ENCODE data around the gene TMPRSS2.

DNA sequence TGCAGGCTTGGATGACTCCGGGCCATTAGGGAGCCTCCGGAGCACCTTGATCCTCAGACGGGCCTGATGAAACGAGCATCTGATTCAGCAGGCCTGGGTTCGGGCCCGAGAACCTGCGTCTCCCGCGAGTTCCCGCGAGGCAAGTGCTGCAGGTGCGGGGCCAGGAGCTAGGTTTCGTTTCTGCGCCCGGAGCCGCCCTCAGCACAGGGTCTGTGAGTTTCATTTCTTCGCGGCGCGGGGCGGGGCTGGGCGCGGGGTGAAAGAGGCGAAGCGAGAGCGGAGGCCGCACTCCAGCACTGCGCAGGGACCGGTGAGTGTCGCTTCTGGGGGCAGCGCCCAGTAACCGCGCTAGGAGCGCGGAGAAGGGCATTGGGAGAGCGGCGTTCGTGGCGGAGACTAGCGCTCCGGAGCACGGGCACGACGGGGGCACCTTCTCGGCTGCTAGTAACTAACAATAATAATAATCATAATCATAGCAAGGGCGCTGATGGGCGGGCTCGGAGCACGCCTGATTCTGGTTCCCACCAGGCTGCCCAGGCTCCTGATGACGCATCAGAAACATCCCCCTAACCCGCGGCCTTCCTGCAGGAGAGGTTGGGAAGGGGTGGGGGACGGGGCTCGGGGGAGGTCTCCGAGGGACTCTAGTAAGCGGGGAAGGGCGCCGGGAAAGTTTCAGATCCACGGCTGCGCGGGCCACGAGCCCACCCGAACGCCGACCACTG is 81.8 kb downstream of the TMPRSS2 start, which contains the start of gene MX1:
- no peak for TF ChIP-seq POLR2A (IDR thresholded peaks at IDR 0.05)
- TF ChIP-seq, protein P1, sequence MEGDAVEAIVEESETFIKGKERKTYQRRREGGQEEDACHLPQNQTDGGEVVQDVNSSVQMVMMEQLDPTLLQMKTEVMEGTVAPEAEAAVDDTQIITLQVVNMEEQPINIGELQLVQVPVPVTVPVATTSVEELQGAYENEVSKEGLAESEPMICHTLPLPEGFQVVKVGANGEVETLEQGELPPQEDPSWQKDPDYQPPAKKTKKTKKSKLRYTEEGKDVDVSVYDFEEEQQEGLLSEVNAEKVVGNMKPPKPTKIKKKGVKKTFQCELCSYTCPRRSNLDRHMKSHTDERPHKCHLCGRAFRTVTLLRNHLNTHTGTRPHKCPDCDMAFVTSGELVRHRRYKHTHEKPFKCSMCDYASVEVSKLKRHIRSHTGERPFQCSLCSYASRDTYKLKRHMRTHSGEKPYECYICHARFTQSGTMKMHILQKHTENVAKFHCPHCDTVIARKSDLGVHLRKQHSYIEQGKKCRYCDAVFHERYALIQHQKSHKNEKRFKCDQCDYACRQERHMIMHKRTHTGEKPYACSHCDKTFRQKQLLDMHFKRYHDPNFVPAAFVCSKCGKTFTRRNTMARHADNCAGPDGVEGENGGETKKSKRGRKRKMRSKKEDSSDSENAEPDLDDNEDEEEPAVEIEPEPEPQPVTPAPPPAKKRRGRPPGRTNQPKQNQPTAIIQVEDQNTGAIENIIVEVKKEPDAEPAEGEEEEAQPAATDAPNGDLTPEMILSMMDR (IDR thresholded peaks at IDR 0.05), result no peak
